Nephron (organoid): ENCODE results near the gene VWF.

ENCODE experiments used
- H3K27ac Mint-ChIP-seq, 3 experiments: 2 replicates each; pipeline ENCODE4 v1.8.0; 2020; ENCODE audit warnings: mixed read lengths in 3 of 3, mild to moderate bottlenecking in 2 of 3, moderate library complexity in 1 of 3
- H3K27me3 Mint-ChIP-seq: 2 replicates; pipeline ENCODE4 v1.8.0; 2021; ENCODE audit warnings: low read depth, mild to moderate bottlenecking, moderate library complexity, mixed read lengths
- H3K36me3 Mint-ChIP-seq: 2 replicates; pipeline ENCODE4 v1.8.0; 2020; ENCODE audit warnings: low read depth, mixed read lengths
- H3K4me1 Mint-ChIP-seq: 2 replicates; pipeline ENCODE4 v1.8.0; 2020; ENCODE audit warnings: mixed read lengths
- H3K4me3 Mint-ChIP-seq, 3 experiments: 2 replicates each; pipeline ENCODE4 v1.8.0; 2020; ENCODE audit warnings: mild to moderate bottlenecking in 3 of 3, mixed read lengths in 3 of 3, moderate library complexity in 2 of 3
- H3K9me3 Mint-ChIP-seq: 2 replicates; pipeline ENCODE4 v1.8.0; 2020; ENCODE audit warnings: mixed read lengths
- CTCF ChIP-seq, 3 experiments: fragments of 200-600 bp; sonication (generic); IDR thresholded peaks; one replicate each; pipeline ENCODE4 v1.5.0; 2021; ENCODE audit warnings: antibody characterized with exemption in 3 of 3; ENCODE audit not compliant: unreplicated experiment in 3 of 3

VWF gene

DNA sequence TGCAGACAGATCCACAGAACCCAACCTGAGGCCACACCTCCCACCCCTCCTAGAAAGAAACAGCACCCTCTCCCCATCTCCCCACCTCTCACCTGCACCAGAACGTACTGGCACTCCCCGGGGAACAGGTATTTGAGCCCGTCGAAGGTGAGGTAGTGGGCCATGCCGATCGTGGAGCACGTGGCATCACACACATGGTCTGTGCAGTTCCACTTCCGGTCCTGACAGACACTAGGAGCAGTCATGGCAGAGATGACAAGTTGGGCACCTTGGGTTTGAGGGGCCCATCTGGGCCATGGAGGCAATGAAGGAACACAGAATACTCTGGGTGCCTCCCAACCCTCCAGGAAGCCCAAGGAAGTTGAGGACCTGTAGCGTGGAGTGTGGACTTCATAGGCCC, 89.9 kb downstream of the VWF start:
- Mint-ChIP-seq H3K27ac (no peak overlapping the region), H3K9me3 (no peaks in the 10 kb centered on the region), H3K27me3 (peaks cover 6% of the 10 kb centered on the region), H3K4me3 (no peak overlapping the region), H3K36me3 (no peaks in the 10 kb centered on the region), H3K4me1 (no peaks in the 10 kb centered on the region)
- no peak for TF ChIP-seq CTCF (IDR thresholded peaks at IDR 0.05; ENCODE audit: unreplicated experiment in 3 of 3)

GRCh38 chr12:6033546-6033945, 90.9 kb downstream of the VWF start:
- Mint-ChIP-seq H3K36me3 (no peaks in the 10 kb centered on the region), H3K27me3 (peaks cover 15% of the 10 kb centered on the region), H3K4me1 (no peaks in the 10 kb centered on the region), H3K27ac (no peak overlapping the region), H3K4me3 (no peak overlapping the region), H3K9me3 (peaks cover 3% of the 10 kb centered on the region)
- no peak for TF ChIP-seq CTCF (IDR thresholded peaks at IDR 0.05; ENCODE audit: unreplicated experiment in 3 of 3)

GRCh38 chr12:6032726-6033125, 91.7 kb downstream of the VWF start:
- Mint-ChIP-seq H3K36me3 (no peaks in the 10 kb centered on the region), H3K9me3 (peaks cover 8% of the 10 kb centered on the region), H3K4me1 (no peaks in the 10 kb centered on the region), H3K4me3 (no peak overlapping the region), H3K27ac (no peak overlapping the region), H3K27me3 (peaks cover 15% of the 10 kb centered on the region)
- TF ChIP-seq CTCF (IDR thresholded peaks at IDR 0.05; ENCODE audit: unreplicated experiment in 3 of 3), result no peak

DNA sequence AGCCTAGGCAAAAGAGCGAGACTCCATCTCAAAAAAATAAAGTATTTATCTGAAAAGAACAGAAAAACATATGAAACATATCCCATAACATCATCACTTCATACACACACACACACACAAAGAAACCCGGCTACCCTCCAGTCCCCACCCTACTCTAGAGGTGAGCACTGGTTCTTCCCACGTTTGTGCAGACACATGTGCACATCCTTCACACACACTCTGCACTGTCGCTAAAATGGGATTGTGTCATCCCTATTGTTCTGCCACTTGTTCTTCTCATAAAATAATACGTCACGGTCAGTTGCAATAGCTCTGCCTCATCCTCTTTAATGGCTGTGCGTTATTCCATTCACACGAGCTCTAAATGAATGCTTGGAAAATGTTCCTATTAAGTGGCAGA, 93.5 kb downstream of the VWF start:
- no peak overlapping the region for H3K4me3 Mint-ChIP-seq
- H3K9me3 Mint-ChIP-seq, result peaks cover 17% of the 10 kb centered on the region
- no peak for TF ChIP-seq CTCF (IDR thresholded peaks at IDR 0.05; ENCODE audit: unreplicated experiment in 3 of 3)
- H3K36me3 Mint-ChIP-seq, result no peaks in the 10 kb centered on the region
- no peak overlapping the region for H3K27ac Mint-ChIP-seq
- H3K27me3 Mint-ChIP-seq, result peaks cover 15% of the 10 kb centered on the region
- H3K4me1 Mint-ChIP-seq, result no peaks in the 10 kb centered on the region

DNA sequence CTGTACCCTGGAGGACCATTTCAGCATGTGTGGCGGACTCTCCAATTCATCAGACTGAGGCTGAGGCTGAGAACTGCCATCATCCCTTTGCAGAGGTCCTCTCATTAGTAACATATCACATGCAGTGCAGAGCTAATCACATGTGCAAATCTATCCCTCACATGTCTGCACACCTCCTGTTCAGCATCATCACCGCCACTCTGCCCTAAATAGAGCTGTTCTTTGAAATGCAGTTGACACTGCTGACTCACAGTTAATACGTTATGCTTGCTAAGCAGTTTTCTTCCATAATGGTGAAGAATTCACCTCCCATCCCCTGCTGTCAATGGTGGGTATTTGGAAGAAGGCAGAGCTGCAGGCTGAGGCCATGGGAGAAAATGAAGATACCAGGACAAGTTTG, 94.4 kb downstream of the VWF start:
- H3K27me3 Mint-ChIP-seq, result peaks cover 15% of the 10 kb centered on the region
- peaks cover 17% of the 10 kb centered on the region for H3K9me3 Mint-ChIP-seq
- H3K27ac Mint-ChIP-seq, result no peak overlapping the region
- TF ChIP-seq CTCF (IDR thresholded peaks at IDR 0.05; ENCODE audit: unreplicated experiment in 3 of 3), result no peak
- H3K4me3 Mint-ChIP-seq, result no peak overlapping the region
- no peaks in the 10 kb centered on the region for H3K36me3 Mint-ChIP-seq
- no peaks in the 10 kb centered on the region for H3K4me1 Mint-ChIP-seq

DNA sequence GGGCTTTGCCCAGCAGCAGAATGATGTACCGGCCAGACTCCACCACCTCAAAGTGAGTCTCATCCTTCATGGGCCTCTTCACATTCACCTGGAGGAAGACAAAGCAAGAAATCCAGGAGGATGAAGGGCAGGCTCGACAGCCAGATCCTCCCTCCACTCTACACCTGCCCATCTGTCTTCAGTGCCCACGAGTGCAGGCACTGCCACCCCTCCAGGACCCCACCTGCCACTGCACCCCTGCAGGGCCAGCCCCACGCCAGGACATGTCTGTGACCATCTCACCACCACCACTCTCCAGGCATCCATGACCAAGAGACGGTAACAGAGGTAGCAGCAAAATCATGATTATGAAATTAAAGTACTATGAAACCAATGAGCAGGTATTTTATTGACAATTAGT, 95.1 kb downstream of the VWF start:
- H3K27ac Mint-ChIP-seq, result no peak overlapping the region
- no peak overlapping the region for H3K4me3 Mint-ChIP-seq
- peaks cover 15% of the 10 kb centered on the region for H3K27me3 Mint-ChIP-seq
- H3K36me3 Mint-ChIP-seq, result no peaks in the 10 kb centered on the region
- TF ChIP-seq CTCF (IDR thresholded peaks at IDR 0.05; ENCODE audit: unreplicated experiment in 3 of 3), result no peak
- H3K9me3 Mint-ChIP-seq, result peaks cover 17% of the 10 kb centered on the region
- H3K4me1 Mint-ChIP-seq, result no peaks in the 10 kb centered on the region
